PFSK-1 (cell line): ENCODE measurements around the gene TMEM203.

ENCODE experiments used
- FOXP2 ChIP-seq: optimal IDR thresholded peaks from 2 replicates; pipeline ENCODE3; 2011; ENCODE audit warnings: borderline replicate concordance, control low read depth, inconsistent platforms; ENCODE audit not compliant: insufficient read depth; ENCODE audit errors: extremely low read length, extremely low read depth
- POLR2AphosphoS5 ChIP-seq: IDR thresholded peaks from 2 replicates; pipeline ENCODE4 v1.6.1; 2012; ENCODE audit warnings: low read depth, mild to moderate bottlenecking, control low read depth, low read length, moderate library complexity
- SIN3A ChIP-seq: IDR thresholded peaks from 2 replicates; pipeline ENCODE4 v1.6.1; 2012; ENCODE audit warnings: mild to moderate bottlenecking, low read length, moderate library complexity, borderline replicate concordance; ENCODE audit not compliant: insufficient read depth
- TAF1 ChIP-seq: IDR thresholded peaks from 2 replicates; pipeline ENCODE4 v1.6.1; 2012; ENCODE audit warnings: low read length, control low read depth, borderline replicate concordance; ENCODE audit not compliant: insufficient read depth
- TF ChIP-seq, protein P1 (sequence below), 2 experiments: IDR thresholded peaks; 2 replicates each; pipeline versions ENCODE4 v1.6.1 to v1.8.0; 2011 to 2012; ENCODE audit warnings: low read depth in 2 of 2, low read length in 2 of 2, control low read depth in 1 of 2, inconsistent platforms in 1 of 2, mild to moderate bottlenecking in 1 of 2, moderate library complexity in 1 of 2; ENCODE audit not compliant: insufficient read depth in 1 of 2

The TMEM203 gene

GRCh38 chr9:137162505-137163364 lies 42.7 kb downstream of the TMEM203 start:
- TF ChIP-seq, protein P1, sequence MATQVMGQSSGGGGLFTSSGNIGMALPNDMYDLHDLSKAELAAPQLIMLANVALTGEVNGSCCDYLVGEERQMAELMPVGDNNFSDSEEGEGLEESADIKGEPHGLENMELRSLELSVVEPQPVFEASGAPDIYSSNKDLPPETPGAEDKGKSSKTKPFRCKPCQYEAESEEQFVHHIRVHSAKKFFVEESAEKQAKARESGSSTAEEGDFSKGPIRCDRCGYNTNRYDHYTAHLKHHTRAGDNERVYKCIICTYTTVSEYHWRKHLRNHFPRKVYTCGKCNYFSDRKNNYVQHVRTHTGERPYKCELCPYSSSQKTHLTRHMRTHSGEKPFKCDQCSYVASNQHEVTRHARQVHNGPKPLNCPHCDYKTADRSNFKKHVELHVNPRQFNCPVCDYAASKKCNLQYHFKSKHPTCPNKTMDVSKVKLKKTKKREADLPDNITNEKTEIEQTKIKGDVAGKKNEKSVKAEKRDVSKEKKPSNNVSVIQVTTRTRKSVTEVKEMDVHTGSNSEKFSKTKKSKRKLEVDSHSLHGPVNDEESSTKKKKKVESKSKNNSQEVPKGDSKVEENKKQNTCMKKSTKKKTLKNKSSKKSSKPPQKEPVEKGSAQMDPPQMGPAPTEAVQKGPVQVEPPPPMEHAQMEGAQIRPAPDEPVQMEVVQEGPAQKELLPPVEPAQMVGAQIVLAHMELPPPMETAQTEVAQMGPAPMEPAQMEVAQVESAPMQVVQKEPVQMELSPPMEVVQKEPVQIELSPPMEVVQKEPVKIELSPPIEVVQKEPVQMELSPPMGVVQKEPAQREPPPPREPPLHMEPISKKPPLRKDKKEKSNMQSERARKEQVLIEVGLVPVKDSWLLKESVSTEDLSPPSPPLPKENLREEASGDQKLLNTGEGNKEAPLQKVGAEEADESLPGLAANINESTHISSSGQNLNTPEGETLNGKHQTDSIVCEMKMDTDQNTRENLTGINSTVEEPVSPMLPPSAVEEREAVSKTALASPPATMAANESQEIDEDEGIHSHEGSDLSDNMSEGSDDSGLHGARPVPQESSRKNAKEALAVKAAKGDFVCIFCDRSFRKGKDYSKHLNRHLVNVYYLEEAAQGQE (IDR thresholded peaks at IDR 0.05; ENCODE audit: insufficient read depth in 1 of 2, low read depth in 2 of 2, low read length in 2 of 2): no peak
- no peak for TF ChIP-seq POLR2AphosphoS5
- no peak for TF ChIP-seq FOXP2
- TF ChIP-seq SIN3A: no peak
- no peak for TF ChIP-seq TAF1

GRCh38 chr9:137161558-137162486 lies 43.6 kb downstream of the TMEM203 start:
- no peak for TF ChIP-seq SIN3A
- TF ChIP-seq POLR2AphosphoS5: no peak
- no peak for TF ChIP-seq FOXP2
- TF ChIP-seq, protein P1 (IDR thresholded peaks at IDR 0.05; ENCODE audit: insufficient read depth in 1 of 2, low read depth in 2 of 2, low read length in 2 of 2): no peak
- TF ChIP-seq TAF1: no peak

DNA sequence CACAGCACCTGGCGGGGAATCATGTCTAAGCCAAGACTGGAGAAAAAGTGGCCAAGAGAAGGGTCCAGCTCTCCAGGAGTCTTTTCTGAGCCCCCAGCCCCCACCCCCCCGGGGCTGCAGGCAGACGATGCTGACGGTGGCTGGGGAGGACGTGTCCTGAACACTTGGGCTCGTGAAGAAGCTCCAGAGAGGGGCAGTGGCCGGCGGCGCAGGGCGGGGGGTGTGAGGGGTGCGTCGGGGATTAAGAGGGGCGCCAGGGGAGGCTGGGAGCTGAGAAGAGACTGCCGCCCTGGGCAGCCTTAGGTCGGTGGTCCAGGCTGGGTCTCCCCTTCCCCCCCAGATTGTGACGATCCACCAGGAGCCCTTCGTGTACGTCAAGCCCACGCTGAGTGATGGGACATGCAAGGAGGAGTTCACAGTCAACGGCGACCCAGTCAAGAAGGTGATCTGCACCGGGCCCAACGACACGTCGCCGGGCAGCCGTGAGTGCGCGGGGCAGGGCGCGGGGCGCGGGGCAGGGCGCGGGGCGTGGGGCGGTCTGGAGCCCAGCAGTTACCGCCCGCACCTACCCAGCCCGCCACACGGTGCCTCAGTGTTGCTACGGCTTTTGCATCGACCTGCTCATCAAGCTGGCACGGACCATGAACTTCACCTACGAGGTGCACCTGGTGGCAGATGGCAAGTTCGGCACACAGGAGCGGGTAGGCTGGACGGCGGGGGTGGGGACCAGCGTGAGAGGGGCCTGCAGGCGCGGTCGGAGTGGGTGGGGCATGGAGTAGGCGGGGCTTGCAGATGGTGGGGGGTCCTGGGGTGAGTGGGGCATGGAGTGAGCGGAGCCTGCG lies 44.5 kb downstream of the TMEM203 start:
- no peak for TF ChIP-seq TAF1
- TF ChIP-seq SIN3A: no peak
- TF ChIP-seq POLR2AphosphoS5: no peak
- no peak for TF ChIP-seq FOXP2
- TF ChIP-seq, protein P1 (IDR thresholded peaks at IDR 0.05; ENCODE audit: insufficient read depth in 1 of 2, low read depth in 2 of 2, low read length in 2 of 2): no peak

DNA sequence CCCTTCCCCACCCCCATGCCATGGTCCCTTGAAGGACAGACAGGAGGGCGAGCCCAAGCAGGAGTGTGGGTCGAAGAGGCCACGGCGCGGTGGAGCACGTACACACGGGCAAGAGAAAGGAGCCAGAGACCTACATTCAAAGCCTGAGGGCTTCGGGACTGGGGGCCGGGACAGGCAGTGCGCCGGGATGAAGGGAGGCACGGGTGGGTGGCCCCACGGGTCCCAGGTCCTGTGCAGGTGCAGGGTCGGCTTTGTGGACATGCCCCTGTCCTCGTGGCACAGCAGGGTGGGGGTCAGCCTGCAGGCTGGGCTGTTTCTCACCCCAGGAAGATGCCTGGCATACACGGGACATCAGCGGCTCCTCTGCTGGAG lies 45.4 kb downstream of the TMEM203 start:
- TF ChIP-seq TAF1 (no peak), POLR2AphosphoS5 (no peak), SIN3A (no peak), FOXP2 (no peak)
- TF ChIP-seq, protein P1 (IDR thresholded peaks at IDR 0.05; ENCODE audit: insufficient read depth in 1 of 2, low read depth in 2 of 2, low read length in 2 of 2): no peak
